Fibroblast of lung (primary cell): ENCODE measurements around the gene PEF1. TPM values are rescaled to one million over a fixed set of nuclear protein-coding genes. Genes with fewer than 3 reads are reported as not detected.

Source experiments
- DNase-seq, 2 donors: peaks; one replicate each; pipeline versions ENCODE4 v3.0.0 to v3.0.0-alpha.2; 2010; ENCODE audit warnings: low read depth in 2 of 2
- H2AFZ ChIP-seq: 2 replicates; pipeline ENCODE4 v1.5.1; 2012; ENCODE audit warnings: low read length, control low read depth, inconsistent platforms
- H3K27ac ChIP-seq: 2 replicates; pipeline ENCODE4 v1.5.1; 2011; ENCODE audit warnings: low read length, control low read depth; ENCODE audit not compliant: insufficient read depth
- H3K27me3 ChIP-seq: 2 replicates; pipeline ENCODE4 v1.5.1; 2011; ENCODE audit warnings: mild to moderate bottlenecking, low read length; ENCODE audit not compliant: control insufficient read depth, insufficient read depth
- H3K36me3 ChIP-seq: 2 replicates; pipeline ENCODE4 v1.5.1; 2011; ENCODE audit warnings: low read length; ENCODE audit not compliant: control insufficient read depth, insufficient read depth
- H3K4me1 ChIP-seq: 2 replicates; pipeline ENCODE4 v1.5.1; 2011; ENCODE audit warnings: low read length; ENCODE audit not compliant: control insufficient read depth, insufficient read depth; ENCODE audit errors: extremely low read depth
- H3K4me2 ChIP-seq: 2 replicates; pipeline ENCODE4 v1.5.1; 2011; ENCODE audit warnings: low read length, control low read depth; ENCODE audit not compliant: insufficient read depth; ENCODE audit errors: extremely low read depth
- H3K4me3 ChIP-seq, 4 experiments: fragments of 200-600 bp in 1 of 4; sonication (generic) in 1 of 4; replicated peaks in 1 of 4; 2 replicates each; pipeline ENCODE4 v1.5.1; 2011 to 2016; ENCODE audit warnings: low read length in 4 of 4, low read depth in 3 of 4, mild to moderate bottlenecking in 3 of 4, control low read depth in 2 of 4, inconsistent platforms in 1 of 4, mixed read lengths in 1 of 4; ENCODE audit not compliant: insufficient read depth in 1 of 4; ENCODE audit errors: control extremely low read depth in 1 of 4
- H3K79me2 ChIP-seq: 2 replicates; pipeline ENCODE4 v1.5.1; 2012; ENCODE audit warnings: mild to moderate bottlenecking, low read length, inconsistent platforms; ENCODE audit not compliant: control insufficient read depth, insufficient read depth
- H3K9ac ChIP-seq: 2 replicates; pipeline ENCODE4 v1.5.1; 2011; ENCODE audit warnings: mild to moderate bottlenecking, low read length, control low read depth; ENCODE audit not compliant: insufficient read depth
- H3K9me3 ChIP-seq: 2 replicates; pipeline ENCODE4 v1.5.1; 2012; ENCODE audit warnings: low read depth, low read length; ENCODE audit not compliant: control insufficient read depth, insufficient read depth
- H4K20me1 ChIP-seq: 2 replicates; pipeline ENCODE4 v1.5.1; 2011; ENCODE audit warnings: low read length; ENCODE audit not compliant: control insufficient read depth, insufficient read depth; ENCODE audit errors: extremely low read depth
- CTCF ChIP-seq, 2 donors: IDR thresholded peaks in 1 of 2; conservative IDR thresholded peaks in 1 of 2; 1 replicate in 1 of 2; 2 replicates in 1 of 2; pipeline ENCODE4 v1.5.1; 2011 to 2012; ENCODE audit warnings: low read length in 2 of 2, control low read depth in 1 of 2, inconsistent platforms in 1 of 2, low read depth in 1 of 2, mild to moderate bottlenecking in 1 of 2
- EZH2 ChIP-seq: IDR thresholded peaks from 2 replicates; pipeline ENCODE4 v1.5.1; 2012; ENCODE audit warnings: low read length, control low read depth, mild to moderate bottlenecking; ENCODE audit errors: missing control alignments
- polyA plus RNA-seq, 2 donors: library from polyadenylated mRNA; depleted of rRNA in 1 of 2; stranded (reverse) in 1 of 2; unstranded in 1 of 2; fragments of >200 nt; gene quantifications; 2 replicates each; pipeline ENCODE4 v1.2.1, GENCODE V29; 2011 to 2012; ENCODE audit warnings: missing spikeins in 1 of 2
- total RNA-seq: library from RNA; depleted of rRNA; stranded (reverse); fragments of >200 nt; gene quantifications from 2 replicates; pipeline ENCODE4 v1.2.1, GENCODE V29; 2014

The PEF1 gene
- total and polyA plus RNA-seq, 2 donors (not counting 1 experiment from before 2014, with no cell fraction given) = 72.9 to 78.1 TPM

- no peak overlapping the region for H3K27ac ChIP-seq
- H4K20me1 ChIP-seq = no peaks in the 10 kb centered on the region
- peaks cover 5% of the 10 kb centered on the region for H3K36me3 ChIP-seq
- H3K4me3 ChIP-seq = no peak overlapping the region
- no peaks in the 10 kb centered on the region for H3K79me2 ChIP-seq
- H3K4me2 ChIP-seq = no peak overlapping the region
- H3K4me1 ChIP-seq = peaks cover 22% of the 10 kb centered on the region
- H2AFZ ChIP-seq = no peak overlapping the region
- H3K27me3 ChIP-seq = no peaks in the 10 kb centered on the region
- H3K9me3 ChIP-seq = no peaks in the 10 kb centered on the region
- TF ChIP-seq EZH2 (no peak), CTCF (conservative IDR thresholded peaks at IDR 0.05 in 1 of 2, IDR thresholded peaks at IDR 0.05 in 1 of 2; ENCODE audit: low read depth in 1 of 2, low read length in 2 of 2) (no peak)
- peak in 1 of 2 donors; percentile 40 for DNase-seq
- no peak overlapping the region for H3K9ac ChIP-seq
Measured at GRCh38 chr1:31583082-31583994, 61.3 kb downstream of the PEF1 start.

GRCh38 chr1:31581821-31582810 is 62.6 kb downstream of the PEF1 start:
- Histone ChIP-seq H3K79me2 (no peaks in the 10 kb centered on the region), H3K4me1 (peaks cover 24% of the 10 kb centered on the region), H3K4me3 (no peak overlapping the region), H4K20me1 (no peaks in the 10 kb centered on the region), H3K27me3 (no peaks in the 10 kb centered on the region), H3K36me3 (peaks cover 5% of the 10 kb centered on the region), H3K27ac (no peak overlapping the region), H3K9ac (no peak overlapping the region), H3K9me3 (no peaks in the 10 kb centered on the region), H2AFZ (no peak overlapping the region), H3K4me2 (no peak overlapping the region)
- DNase-seq = no peak
- no peak for TF ChIP-seq EZH2
- no peak for TF ChIP-seq CTCF (conservative IDR thresholded peaks at IDR 0.05 in 1 of 2, IDR thresholded peaks at IDR 0.05 in 1 of 2; ENCODE audit: low read depth in 1 of 2, low read length in 2 of 2)
